Measurements from ENCODE around the gene SMG5. TPM values are rescaled to one million over a fixed set of nuclear protein-coding genes. Genes with fewer than 3 reads are reported as not detected.
"Not testable (repeated sequence)": the region's sequence is repeated elsewhere in the genome, so short reads cannot be mapped to it uniquely, and the experiment has no call there.

SMG5 gene
- total RNA-seq, 1 experiment from 2014 or later: 109 TPM

DNA sequence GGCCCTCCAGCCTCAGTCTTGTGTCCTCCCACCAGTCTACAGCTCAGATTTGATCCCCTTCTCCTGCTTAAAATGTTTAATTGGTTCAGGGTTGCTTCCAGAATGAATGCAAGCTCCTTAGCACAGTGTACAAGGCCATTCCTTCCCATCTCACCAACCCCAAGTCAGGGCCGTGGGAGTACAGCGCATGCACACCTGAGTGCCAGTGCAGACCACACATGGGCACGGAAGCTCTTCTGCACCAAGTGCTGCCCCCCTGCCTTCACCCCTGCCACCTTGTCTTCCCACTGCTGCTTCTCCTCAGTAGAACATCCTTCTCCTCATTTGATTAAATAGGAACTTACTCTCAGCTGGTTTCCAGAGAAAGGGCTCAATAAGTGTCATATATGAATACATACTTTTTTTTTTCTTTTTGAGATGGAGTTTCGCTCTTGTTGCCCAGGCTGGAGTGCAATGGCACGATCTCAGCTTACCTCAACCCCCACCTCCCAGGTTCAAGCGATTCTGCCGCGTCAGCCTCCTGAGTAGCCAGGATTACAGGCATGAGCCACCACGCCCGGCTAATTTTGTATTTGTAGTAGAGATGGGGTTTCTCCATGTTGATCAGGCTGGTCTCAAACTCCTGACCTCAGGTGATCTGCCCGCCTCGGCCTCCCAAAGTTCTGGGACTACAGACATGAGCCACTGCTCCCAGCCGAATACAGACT is 60.5 kb downstream of the SMG5 start (continued):
- TF ChIP-seq, protein P1, sequence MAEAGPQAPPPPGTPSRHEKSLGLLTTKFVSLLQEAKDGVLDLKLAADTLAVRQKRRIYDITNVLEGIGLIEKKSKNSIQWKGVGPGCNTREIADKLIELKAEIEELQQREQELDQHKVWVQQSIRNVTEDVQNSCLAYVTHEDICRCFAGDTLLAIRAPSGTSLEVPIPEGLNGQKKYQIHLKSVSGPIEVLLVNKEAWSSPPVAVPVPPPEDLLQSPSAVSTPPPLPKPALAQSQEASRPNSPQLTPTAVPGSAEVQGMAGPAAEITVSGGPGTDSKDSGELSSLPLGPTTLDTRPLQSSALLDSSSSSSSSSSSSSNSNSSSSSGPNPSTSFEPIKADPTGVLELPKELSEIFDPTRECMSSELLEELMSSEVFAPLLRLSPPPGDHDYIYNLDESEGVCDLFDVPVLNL (CRISPR knock-in tag; IDR thresholded peaks at IDR 0.05; ENCODE audit: borderline replicate concordance, low read depth): no peak
- TF ChIP-seq ZNF138 (CRISPR knock-in tag; conservative IDR thresholded peaks at IDR 0.05): no peak
- no peak for TF ChIP-seq ZBTB21 (CRISPR knock-in tag; IDR thresholded peaks at IDR 0.05; ENCODE audit: borderline replicate concordance)
- TF ChIP-seq RELA (CRISPR knock-in tag; IDR thresholded peaks at IDR 0.05; ENCODE audit: borderline replicate concordance): no peak
- TF ChIP-seq SMAD3 (CRISPR knock-in tag; IDR thresholded peaks at IDR 0.05; ENCODE audit: borderline replicate concordance): no peak
- TF ChIP-seq, protein P2, sequence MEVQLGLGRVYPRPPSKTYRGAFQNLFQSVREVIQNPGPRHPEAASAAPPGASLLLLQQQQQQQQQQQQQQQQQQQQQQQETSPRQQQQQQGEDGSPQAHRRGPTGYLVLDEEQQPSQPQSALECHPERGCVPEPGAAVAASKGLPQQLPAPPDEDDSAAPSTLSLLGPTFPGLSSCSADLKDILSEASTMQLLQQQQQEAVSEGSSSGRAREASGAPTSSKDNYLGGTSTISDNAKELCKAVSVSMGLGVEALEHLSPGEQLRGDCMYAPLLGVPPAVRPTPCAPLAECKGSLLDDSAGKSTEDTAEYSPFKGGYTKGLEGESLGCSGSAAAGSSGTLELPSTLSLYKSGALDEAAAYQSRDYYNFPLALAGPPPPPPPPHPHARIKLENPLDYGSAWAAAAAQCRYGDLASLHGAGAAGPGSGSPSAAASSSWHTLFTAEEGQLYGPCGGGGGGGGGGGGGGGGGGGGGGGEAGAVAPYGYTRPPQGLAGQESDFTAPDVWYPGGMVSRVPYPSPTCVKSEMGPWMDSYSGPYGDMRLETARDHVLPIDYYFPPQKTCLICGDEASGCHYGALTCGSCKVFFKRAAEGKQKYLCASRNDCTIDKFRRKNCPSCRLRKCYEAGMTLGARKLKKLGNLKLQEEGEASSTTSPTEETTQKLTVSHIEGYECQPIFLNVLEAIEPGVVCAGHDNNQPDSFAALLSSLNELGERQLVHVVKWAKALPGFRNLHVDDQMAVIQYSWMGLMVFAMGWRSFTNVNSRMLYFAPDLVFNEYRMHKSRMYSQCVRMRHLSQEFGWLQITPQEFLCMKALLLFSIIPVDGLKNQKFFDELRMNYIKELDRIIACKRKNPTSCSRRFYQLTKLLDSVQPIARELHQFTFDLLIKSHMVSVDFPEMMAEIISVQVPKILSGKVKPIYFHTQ (CRISPR knock-in tag; IDR thresholded peaks at IDR 0.05): no peak
- no peak for TF ChIP-seq KAT7 (CRISPR knock-in tag; IDR thresholded peaks at IDR 0.05; ENCODE audit: borderline replicate concordance)
- TF ChIP-seq NFYB (CRISPR knock-in tag; conservative IDR thresholded peaks at IDR 0.05; ENCODE audit: low read depth): no peak
- no peak for TF ChIP-seq JUN (CRISPR knock-in tag; IDR thresholded peaks at IDR 0.05)
- TF ChIP-seq SP1 (CRISPR knock-in tag; conservative IDR thresholded peaks at IDR 0.05): no peak
- TF ChIP-seq, protein P3, sequence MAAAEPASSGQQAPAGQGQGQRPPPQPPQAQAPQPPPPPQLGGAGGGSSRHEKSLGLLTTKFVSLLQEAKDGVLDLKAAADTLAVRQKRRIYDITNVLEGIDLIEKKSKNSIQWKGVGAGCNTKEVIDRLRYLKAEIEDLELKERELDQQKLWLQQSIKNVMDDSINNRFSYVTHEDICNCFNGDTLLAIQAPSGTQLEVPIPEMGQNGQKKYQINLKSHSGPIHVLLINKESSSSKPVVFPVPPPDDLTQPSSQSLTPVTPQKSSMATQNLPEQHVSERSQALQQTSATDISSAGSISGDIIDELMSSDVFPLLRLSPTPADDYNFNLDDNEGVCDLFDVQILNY (CRISPR knock-in tag; IDR thresholded peaks at IDR 0.05): no peak

DNA sequence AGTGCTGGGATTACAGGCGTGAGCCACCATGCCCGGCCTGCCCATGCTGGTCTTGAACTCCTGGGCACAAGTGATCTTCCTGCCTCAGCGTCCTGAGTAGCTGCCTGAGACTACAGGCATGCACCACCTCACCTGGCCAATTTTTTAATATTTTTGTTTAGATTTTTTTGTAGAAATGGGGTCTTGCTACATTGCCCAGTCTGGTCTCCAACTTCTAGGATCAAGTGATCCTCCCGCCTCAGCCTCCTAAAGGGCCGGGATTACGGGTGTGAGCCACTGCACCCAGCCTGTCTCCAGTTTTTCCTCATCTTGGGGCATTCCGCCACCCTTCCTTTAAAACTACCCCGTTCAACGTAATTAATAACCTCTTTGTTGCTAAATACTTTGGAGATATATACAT is 62.4 kb downstream of the SMG5 start:
- CTCF ChIA-PET: interaction anchor here (10.2 kb wide), 1 partner anchor 79 kb away, joined by 358 read pairs; no protein-coding TSS in a partner anchor
- Mint-ChIP-seq H3K4me3 (no peak overlapping the region), H3K36me3 (peaks cover 42% of the 10 kb centered on the region), H3K27me3 (ENCODE audit: low read depth) (no peaks in the 10 kb centered on the region), H3K27ac (no peak overlapping the region), H3K4me1 (peaks cover under 1% of the 10 kb centered on the region), H3K9me3 (no peaks in the 10 kb centered on the region)
- POLR2A ChIA-PET: no interaction called here
- DNase-seq (ENCODE audit: low spot score) (no peak), ATAC-seq (no peak)
- TF ChIP-seq, protein P4, sequence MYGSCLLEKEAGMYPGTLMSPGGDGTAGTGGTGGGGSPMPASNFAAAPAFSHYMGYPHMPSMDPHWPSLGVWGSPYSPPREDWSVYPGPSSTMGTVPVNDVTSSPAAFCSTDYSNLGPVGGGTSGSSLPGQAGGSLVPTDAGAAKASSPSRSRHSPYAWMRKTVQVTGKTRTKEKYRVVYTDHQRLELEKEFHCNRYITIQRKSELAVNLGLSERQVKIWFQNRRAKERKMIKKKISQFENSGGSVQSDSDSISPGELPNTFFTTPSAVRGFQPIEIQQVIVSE (CRISPR knock-in tag; IDR thresholded peaks at IDR 0.05; ENCODE audit: borderline replicate concordance): no peak
- TF ChIP-seq ZNF121 (CRISPR knock-in tag; IDR thresholded peaks at IDR 0.05): 0 out of 2 replicates have a peak, but pooled peaks have one; percentile 48

DNA sequence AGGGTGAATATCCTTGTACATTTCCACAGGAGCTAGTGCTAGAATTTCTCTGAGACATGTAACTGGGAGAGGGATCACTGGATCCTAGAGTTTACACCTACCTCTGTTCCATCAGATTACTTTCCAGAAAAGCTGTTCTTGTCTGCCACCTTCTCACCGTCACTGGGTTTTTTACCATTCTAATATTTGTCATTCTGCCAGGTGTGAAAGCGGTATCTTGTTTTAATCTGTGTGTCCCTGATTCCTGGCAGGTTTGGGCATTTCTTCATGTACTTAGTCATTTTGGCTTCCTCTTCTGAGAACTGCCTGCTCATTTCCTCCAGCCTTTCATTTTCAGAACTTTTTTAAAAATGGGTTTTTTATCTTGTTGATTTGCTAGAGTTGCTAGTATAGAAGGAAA is 64.8 kb downstream of the SMG5 start:
- no peaks in the 10 kb centered on the region for H3K9me3 Mint-ChIP-seq
- DNase-seq (ENCODE audit: low spot score): no peak
- no peak for TF ChIP-seq CREB1 (CRISPR knock-in tag; IDR thresholded peaks at IDR 0.05)
- TF ChIP-seq, protein P5, sequence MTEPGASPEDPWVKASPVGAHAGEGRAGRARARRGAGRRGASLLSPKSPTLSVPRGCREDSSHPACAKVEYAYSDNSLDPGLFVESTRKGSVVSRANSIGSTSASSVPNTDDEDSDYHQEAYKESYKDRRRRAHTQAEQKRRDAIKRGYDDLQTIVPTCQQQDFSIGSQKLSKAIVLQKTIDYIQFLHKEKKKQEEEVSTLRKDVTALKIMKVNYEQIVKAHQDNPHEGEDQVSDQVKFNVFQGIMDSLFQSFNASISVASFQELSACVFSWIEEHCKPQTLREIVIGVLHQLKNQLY (CRISPR knock-in tag; IDR thresholded peaks at IDR 0.05): no peak
- no peak for ATAC-seq
- H3K36me3 Mint-ChIP-seq: peaks cover 37% of the 10 kb centered on the region
- H3K27me3 Mint-ChIP-seq (ENCODE audit: low read depth): no peaks in the 10 kb centered on the region
- peaks cover 7% of the 10 kb centered on the region for H3K4me1 Mint-ChIP-seq
- no peak overlapping the region for H3K4me3 Mint-ChIP-seq
- CTCF ChIA-PET: interaction anchor here (0.7 to 1.2 kb wide), 3 partner anchors 76 to 184 kb away, joined by 3 to 6 read pairs (median 3); no protein-coding TSS in a partner anchor
- H3K27ac Mint-ChIP-seq: no peak overlapping the region
- POLR2A ChIA-PET: no interaction called here

DNA sequence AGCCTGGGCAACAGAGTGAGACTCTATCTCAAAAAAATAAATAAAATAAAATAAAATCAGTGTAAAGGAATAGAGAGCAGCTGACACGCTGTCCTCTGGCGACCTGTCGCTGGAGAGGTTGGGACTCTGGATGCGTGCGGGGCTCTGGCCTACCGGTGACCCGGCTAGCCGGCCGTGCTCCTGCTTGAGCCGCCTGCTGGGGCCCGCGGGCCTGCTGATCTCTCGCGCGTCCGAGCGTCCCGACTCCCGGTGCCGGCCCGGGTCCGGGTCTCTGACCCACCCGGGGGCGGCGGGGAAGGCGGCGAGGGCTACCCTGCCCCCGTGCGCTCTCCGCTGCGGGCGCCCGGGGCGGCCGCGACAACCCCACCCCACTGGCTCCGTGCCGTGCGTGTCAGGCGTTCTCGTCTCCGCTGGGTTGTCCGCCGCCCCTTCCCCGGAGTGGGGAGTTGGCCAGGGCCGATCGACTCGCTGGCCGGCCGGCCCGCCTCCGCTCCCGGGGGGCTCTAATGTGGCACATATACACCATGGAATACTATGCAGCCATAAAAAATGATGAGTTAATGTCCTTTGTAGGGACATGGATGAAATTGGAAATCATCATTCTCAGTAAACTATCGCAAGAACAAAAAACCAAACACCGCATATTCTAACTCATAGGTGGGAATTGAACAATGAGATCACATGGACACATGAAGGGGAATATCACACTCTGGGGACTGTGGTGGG is 66.1 kb downstream of the SMG5 start:
- POLR2A ChIA-PET; CTCF ChIA-PET; H3K27ac Mint-ChIP-seq; ATAC-seq; H3K4me3 Mint-ChIP-seq; DNase-seq (ENCODE audit: low spot score); H3K9me3 Mint-ChIP-seq; H3K27me3 Mint-ChIP-seq (ENCODE audit: low read depth): not testable (repeated sequence)
- Mint-ChIP-seq H3K4me1 (peaks cover 17% of the 10 kb centered on the region), H3K36me3 (peaks cover 30% of the 10 kb centered on the region)

All from WTC11 (cell line).